Islet precursor cell (in vitro differentiated cells): ENCODE measurements around the gene IL1RAPL2.
A peak's percentile ranks its signal among the peaks of the same experiment; 100 is the strongest.
"Not testable (repeated sequence)": the region's sequence is repeated elsewhere in the genome, so short reads cannot be mapped to it uniquely, and the experiment has no call there.

Experiments used
- DNase-seq: peaks from one replicate; pipeline ENCODE4 v3.0.0-alpha.2; 2018

IL1RAPL2 gene

DNA sequence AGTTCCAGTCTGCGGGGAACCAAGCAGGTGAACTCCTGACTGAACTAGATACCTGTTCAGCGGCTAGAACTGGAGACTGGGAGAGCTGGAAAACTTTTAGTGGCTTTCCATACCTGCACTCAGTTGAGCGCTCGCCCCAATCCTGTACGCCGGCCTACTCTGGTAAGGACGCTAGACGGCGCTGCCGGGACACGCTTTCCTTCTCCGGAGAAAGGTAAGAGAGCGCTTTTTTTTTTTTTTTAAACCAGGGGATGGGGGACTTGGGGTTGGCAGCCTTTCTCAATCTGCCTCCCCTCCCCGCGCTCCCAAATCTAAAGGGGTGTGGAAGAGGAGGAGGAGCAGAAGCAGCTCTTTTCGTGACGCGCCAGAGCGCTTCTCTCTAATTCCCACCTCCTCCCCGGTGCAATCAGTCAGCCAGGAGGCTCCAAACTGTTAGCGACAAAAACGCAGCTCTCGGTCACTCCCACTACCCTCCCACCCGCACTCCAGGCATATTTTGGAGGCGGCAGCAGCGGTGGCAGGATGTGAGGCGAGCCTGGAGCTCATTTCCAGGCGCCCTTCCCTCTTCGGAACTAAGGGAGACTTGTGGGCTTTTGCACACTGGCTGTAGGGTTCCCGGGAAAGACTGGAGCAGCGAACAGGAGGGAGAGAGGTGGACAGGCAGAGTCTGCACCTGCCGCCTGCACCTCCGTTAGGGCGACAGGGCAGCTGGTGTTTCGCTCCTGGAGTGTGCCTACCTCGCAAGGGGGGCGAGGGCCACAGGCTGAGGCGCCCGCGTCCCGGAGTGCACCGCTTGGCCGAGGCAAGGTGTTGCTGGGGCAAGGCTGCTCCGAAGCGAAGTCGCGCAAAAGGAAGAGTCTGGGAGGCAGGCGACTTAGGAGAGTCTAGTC lies at the start of gene IL1RAPL2:
Gene IL1RAPL2, plus strand, starts transcription at position 409 of the 890 bp plus-strand sequence.
- DNase-seq: peak; percentile 80

DNA sequence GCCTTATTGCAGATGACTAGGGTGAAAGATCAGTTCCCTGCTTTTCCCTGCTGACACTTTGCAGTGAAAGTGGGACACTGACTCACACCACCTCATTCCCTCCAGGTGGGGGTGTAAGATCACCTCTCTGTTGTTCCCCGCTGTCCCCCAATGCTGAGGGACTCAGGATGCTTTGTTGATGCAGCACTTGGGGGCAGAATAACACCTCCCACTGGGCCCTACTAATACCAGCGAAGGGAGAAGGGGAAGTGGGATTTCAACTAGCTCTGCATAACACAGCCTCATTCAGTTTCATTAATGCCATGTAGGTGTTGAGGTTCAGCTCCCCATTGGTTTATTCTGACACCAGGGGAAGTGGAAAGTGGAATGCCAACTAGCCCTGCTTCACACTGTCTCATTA lies 43.6 kb upstream of the IL1RAPL2 start:
- DNase-seq: no peak

GRCh38 chrX:104523858-104524257 lies 42.1 kb upstream of the IL1RAPL2 start:
- no peak for DNase-seq

- no peak for DNase-seq
Measured at GRCh38 chrX:104539081-104539480, 26.9 kb upstream of the IL1RAPL2 start.

GRCh38 chrX:104542447-104542846 lies 23.6 kb upstream of the IL1RAPL2 start:
- not testable (repeated sequence) for DNase-seq

DNA sequence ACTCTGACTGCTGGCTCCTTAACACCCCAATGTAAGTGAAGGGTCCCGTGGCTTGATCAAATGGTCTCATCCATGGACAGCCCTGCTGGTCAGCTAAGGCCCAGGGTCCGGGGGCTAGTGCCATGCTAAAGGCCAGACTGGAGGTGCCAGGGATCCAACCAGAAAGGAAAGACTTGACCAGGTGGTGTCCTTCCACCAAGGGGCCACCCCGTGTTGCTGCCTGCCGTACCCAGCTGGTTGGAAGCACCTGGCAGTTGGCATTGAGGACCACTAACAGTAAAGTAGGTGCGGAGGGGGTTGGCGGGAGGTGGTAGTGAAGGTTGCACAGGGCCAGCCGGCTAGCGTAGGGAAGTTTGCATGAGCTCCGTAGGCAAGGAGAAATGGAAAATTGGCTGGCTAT lies 1.7 kb upstream of the IL1RAPL2 start:
- DNase-seq: no peak

- no peak for DNase-seq
Measured at GRCh38 chrX:104564921-104565703, 887 bp upstream of the IL1RAPL2 start.

GRCh38 chrX:104566681-104567501 lies 892 bp downstream of the IL1RAPL2 start:
- DNase-seq: no peak

- no peak for DNase-seq
Measured at GRCh38 chrX:104567506-104567905, 1.5 kb downstream of the IL1RAPL2 start.

DNA sequence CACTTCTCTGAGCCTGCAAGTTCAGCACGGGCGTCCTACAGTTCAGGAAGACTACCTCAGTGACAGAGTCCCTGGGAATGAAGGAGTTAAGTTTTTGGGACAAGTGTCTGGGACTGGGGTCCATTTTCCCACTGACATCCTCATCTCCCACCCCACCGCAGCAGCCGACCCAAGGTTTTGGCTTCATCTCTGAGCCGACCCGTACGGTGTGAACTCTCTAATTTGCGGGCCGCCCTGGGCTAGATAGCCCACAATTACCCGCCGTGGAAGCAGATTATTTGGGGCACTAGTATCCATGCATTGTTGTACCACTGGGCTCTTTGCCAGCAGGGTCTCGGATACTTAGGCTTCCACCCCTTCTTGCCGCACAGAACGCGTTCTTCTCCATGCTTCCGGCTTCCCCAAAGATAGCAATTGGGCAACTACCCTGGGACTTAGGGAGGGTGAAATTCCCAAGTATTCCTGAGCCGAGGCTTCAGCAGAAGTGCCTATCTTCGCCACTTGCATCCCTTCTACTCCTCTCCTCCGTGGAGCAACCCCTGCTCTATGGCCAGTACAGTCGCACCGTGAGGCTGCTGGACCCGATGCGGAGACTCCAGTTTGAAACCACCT lies 2.4 kb downstream of the IL1RAPL2 start:
- DNase-seq: no peak

GRCh38 chrX:104618106-104618895 lies 52.3 kb downstream of the IL1RAPL2 start:
- DNase-seq: peak; percentile 81

DNA sequence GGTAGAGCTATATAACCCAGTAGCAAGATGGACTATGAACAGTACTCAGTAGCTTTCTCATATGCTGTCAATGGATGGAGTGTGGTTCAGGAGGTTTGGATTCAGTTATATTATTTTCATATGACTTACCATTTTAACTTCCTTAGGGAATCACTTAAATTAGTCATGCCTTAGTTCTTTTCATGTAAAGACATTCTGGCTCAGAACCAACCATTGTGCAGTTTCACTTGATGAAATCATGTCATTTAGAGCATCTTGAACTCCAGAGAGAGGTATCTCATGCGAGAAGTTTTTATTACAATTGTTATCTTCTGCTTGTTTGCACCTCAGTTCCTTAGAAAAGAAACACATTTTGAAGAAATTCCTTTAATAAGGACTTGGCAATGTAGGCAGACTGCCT lies 55.8 kb downstream of the IL1RAPL2 start:
- DNase-seq: no peak

DNA sequence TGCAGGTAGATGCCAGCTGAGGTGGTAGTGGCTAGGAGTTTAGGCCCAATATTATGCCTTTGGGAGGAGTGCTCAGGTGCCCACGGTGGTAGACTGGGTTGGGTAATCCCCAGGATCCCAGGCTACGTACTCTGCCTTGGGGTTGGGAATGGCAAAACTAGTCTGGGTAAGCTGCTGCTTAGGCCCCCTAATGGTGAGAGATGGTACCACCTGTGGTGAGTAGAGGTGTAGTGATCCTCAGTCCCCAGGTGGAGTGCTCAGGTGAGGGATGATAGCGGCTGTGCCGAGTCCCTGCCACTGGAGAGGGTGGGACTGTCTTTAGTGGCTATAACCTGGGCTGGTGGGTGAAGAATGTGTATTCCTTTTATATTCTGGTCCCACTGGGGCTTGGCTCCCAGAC lies 75.2 kb downstream of the IL1RAPL2 start:
- no peak for DNase-seq

- DNase-seq: no peak
Measured at GRCh38 chrX:104647084-104647483, 81.1 kb downstream of the IL1RAPL2 start.

DNA sequence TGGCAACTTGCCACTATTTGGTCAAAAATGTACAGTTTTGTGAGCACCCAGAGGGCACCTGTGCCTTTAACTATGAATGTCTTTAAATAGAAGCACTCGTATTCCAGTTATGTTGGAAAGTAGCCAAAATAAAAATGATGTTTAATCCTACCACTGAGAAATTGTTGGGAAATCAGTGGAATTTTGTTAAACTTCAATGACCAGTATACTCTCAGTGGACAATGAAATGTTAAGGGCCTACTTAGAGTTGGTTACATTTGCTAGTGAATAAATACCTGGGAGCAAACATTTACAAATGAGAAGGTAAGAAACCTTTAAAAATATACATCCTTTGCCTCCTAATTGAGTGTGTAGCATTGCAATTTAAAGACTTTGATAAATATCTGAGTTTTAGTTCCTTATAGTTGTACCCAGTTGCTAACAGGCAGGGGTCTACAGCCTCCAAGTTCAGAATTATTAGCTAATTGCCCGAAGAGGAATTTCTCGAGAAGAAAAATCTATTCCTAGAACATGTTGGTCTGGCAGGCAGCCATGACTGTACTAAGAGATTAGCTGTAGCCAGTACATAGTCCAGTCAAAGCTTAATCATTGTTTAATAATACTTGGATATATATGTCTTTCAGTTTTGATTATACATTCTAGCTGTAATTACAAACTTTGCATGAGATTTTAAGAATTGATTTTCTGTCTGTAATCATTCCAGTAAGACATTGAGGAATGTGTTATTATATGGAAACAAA lies 93.2 kb downstream of the IL1RAPL2 start:
- no peak for DNase-seq

GRCh38 chrX:104660092-104660491 lies 94.1 kb downstream of the IL1RAPL2 start:
- no peak for DNase-seq

DNA sequence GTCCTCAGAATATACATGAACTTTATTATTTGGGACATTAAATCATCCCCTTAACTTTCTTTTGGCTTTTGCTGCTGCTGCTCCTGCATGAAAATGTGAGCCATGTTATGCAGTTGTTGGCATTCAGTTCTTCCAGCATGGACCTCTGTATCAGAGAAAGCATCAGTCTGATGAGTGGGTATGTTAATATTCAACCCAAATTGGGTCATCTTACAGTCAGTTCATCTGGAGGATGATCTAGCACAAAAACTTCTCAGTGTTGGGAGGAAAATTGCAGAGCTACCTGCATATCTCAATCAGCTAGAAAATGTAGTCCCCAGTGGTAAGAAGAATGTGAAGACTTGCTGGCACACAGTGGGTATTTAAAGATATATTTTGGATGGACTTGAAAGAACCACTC lies 96.7 kb downstream of the IL1RAPL2 start:
- no peak for DNase-seq

DNA sequence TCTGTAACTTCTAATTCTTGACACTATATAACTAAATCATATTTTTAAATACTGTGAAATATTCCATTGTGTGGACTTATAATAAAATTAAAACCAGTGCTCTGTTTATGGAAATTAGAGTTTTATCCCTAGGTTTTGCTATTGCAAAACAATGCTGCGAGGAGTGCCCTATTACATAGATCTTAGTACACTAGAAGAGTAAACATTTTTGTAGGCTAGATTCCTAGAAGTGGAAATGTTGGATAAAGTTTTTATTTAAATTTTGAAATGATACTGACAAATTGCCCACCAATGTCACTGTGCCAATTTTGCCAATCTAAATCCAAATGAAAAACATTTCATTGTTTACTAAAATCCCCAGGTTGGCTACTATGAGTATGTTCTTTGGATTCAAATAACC lies 99.7 kb downstream of the IL1RAPL2 start:
- DNase-seq: no peak

DNA sequence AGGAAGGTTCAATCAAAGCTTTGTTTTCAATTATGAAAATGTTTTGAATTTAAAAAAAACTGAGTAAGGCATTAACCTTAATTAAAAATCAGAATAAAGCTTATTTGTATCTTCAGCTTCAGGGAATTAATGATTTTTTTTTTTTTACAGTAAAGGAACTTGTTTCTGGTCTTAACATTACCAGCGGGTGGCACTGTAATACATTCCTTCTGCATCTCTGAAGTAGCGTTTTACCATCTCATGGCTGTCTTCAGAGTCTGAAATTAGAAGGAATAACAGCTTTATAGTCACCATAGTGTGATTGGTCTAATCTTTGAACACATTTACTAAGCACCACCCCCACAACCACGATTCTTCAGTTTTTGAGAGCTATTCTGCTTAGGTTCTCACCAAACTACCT lies 102.6 kb downstream of the IL1RAPL2 start:
- no peak for DNase-seq

- DNase-seq: no peak
Measured at GRCh38 chrX:104669063-104669462, 103.1 kb downstream of the IL1RAPL2 start.

- DNase-seq: no peak
Measured at GRCh38 chrX:104670051-104670450, 104.1 kb downstream of the IL1RAPL2 start.
